GM23248 (cell line): Measurements from ENCODE around the gene GALK2.

Source experiments
- EZH2 ChIP-seq: fragments of 200-600 bp; sonication (generic); IDR thresholded peaks from 2 replicates; pipeline ENCODE4 v1.6.1; 2018; ENCODE audit warnings: antibody characterized with exemption, mild to moderate bottlenecking; ENCODE audit not compliant: insufficient read depth, poor library complexity, severe bottlenecking
- EZH2phosphoT487 ChIP-seq: fragments of 200-600 bp; sonication (generic); IDR thresholded peaks from 2 replicates; pipeline ENCODE4 v1.6.1; 2018; ENCODE audit warnings: antibody characterized with exemption, moderate library complexity, mild to moderate bottlenecking, low read depth; ENCODE audit not compliant: insufficient read depth

DNA sequence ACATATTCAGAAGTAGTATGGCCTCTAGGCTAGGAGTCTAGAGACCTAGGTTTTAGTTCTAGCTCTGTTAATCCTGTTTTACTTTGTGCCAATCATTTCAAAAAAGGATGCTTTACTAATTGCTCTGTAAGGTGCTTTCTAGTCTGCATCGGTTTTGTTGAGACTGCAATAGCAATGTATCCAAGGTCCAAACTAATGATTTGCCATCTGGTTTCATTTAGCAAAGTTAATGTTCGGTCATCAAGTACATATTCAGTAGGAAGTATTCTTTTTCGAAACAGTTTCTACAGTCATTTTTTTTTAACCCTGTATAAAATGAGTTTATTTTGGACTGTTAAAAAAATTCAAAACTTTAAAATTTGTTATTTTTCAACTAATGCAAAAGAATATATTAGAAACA is 2.0 kb upstream of the GALK2 start:
- no peak for TF ChIP-seq EZH2
- no peak for TF ChIP-seq EZH2phosphoT487
